K562 treated with DMSO at 1 percent for 24 hours (cell line): ENCODE results near the gene SETDB2. TPM values are rescaled to one million over a fixed set of nuclear protein-coding genes. Genes with fewer than 3 reads are reported as not detected.

Experiments
- total RNA-seq: library from RNA; unstranded; fragments of 300-600 nt; gene quantifications from 2 replicates; pipeline ENCODE4 v1.2.3, GENCODE V29; 2022; ENCODE audit warnings: low read depth; ENCODE audit not compliant: insufficient read depth

Gene SETDB2, protein sequence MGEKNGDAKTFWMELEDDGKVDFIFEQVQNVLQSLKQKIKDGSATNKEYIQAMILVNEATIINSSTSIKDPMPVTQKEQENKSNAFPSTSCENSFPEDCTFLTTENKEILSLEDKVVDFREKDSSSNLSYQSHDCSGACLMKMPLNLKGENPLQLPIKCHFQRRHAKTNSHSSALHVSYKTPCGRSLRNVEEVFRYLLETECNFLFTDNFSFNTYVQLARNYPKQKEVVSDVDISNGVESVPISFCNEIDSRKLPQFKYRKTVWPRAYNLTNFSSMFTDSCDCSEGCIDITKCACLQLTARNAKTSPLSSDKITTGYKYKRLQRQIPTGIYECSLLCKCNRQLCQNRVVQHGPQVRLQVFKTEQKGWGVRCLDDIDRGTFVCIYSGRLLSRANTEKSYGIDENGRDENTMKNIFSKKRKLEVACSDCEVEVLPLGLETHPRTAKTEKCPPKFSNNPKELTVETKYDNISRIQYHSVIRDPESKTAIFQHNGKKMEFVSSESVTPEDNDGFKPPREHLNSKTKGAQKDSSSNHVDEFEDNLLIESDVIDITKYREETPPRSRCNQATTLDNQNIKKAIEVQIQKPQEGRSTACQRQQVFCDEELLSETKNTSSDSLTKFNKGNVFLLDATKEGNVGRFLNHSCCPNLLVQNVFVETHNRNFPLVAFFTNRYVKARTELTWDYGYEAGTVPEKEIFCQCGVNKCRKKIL
- 2.3 and 3.5 TPM in 2 replicates for total RNA-seq

DNA sequence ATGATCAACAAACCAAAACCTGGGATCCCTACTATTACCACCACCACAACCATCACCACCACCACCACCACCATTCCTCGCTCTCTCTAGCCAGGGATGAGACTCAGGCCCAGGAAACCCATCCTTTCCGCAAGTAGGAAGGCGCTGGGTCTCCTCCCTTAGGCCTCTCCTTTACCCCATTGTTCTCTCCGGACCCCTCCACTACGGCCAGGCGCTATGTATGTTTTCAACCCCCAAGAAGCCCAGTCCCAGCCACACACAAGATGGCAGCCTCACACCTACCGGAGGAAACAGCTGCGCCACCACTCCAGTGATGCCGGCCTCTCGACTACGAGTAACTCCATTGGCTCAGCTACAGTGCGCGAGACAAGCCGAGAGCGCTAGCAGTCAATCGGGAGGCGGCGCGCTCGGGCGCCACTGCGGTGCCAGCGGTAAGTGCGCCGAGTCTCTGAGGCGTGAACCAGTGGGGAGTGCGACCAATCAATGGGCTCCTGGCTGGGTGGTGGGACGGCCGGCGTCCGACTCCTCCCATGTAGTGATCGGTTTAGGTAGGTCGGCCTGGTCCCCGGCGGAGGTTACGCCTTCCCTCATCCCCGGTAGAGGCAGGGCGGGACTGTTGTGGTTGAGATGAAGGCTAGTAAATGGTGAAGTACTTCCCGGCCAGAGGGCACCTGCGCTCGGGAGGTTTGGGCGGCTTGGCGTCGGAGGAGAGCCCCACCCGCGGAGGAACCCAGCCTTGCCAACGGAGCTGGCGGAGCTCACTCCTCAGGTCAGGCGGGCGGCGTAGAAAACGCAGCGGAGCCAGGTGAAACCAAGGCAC, at the start of gene SETDB2, which contains the start of gene CAB39L:
TSS of gene SETDB2 (plus strand) at position 571 of the 820 bp plus-strand sequence. CDS start 7,620 bp downstream, outside the sequence.
TSS of gene CAB39L (minus strand) at position 361 of the 820 bp plus-strand sequence. CDS start 61,154 bp downstream, outside the sequence.

DNA sequence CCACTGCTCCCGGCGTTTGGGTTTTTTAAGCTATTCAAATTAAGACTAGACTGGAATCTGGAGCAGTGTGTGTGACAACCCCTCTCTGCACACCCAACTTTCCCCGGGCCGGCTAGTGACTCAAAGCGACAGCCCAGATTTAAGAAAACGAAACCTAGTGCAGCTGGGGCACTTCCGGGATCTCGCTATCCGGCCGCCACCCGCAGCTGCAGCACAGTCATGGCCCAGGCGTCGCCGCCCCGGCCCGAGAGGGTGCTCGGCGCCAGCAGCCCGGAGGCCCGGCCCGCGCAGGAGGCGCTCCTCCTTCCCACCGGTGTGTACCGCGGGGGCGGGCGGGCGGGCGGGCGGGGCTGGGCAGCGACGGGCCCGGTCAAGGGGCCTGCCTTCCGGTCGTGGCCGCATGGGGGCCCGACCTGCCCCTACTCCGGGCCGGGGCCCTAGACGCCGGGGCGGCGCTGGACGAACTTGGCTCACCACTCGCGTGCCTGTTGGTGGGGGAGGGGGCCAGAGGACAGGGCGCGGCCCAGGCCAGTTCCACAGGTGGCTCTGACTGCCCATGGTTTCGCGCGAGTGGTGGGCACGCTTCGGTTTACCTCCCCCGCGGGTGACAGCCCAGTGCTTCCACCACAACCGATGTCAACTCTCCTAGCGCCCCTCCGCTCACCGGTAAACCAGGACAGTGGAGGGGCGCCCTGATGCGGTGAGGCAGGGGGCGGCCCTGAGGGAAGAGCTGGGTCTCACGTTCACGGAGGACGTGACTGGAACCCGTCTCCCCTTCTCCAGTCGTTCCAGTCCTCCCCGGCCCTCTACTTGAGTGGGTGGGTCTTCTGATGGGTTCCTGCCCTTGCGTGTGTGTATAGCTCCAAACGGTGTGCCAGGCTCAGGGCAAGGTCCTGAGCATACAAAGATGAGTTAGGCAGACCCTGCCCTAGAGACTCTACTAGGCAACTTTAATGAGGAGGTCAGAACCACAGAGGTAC, 52.0 kb downstream of the SETDB2 start, which contains the start of gene PHF11:
TSS of gene PHF11 (plus strand) at position 171 of the 980 bp plus-strand sequence. CDS start at position 220, 49 bp downstream.

Other genes with a start within 250 kb of the SETDB2 start
- 0.32 TPM in 1 of 2 replicates, not detected in the other for gene MLNR, start 223.9 kb upstream of the SETDB2 start, total RNA-seq
- 5.1 and 6.7 TPM in 2 replicates for gene CDADC1, start 196.3 kb upstream of the SETDB2 start, total RNA-seq
- 1.1 and 1.8 TPM in 2 replicates for gene CAB39L, start 210 bp upstream of the SETDB2 start, total RNA-seq
- gene PHF11, start 51.7 kb downstream of the SETDB2 start, total RNA-seq, result 5.0 and 6.1 TPM in 2 replicates
- gene RCBTB1, start 141.3 kb downstream of the SETDB2 start, total RNA-seq, result 7.7 and 10.1 TPM in 2 replicates
- 1.2 and 1.7 TPM in 2 replicates for gene ARL11, start 184.2 kb downstream of the SETDB2 start, total RNA-seq
- gene EBPL, start 247.2 kb downstream of the SETDB2 start, total RNA-seq, result 24.2 and 25.7 TPM in 2 replicates